Measurements from ENCODE around the gene SAMD14.

DNA sequence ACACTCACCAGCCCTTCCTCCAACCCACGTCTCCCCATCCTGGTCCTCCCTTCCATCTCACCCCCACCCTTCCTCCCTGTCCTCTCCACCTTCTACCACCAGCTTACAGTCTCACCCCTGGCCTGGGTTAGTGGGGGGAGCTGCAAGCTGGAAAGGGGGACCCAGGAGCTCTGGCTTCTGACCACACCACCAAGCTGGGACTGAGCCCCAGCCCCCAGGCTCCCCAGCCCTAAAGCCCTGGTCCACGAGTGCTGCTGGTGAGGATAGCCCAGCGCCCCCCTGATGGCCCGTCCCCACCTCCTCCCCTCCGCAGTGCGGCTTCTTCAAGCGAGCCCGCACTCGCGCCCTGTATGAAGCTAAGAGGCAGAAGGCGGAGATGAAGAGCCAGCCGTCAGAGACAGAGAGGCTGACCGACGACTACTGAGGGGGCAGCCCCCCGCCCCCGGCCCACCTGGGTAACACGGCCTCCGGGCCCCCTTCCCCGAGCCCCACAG lies 42.0 kb downstream of the SAMD14 start:
- TF ChIP-seq EZH2phosphoT487 (IDR thresholded peaks at IDR 0.05; ENCODE audit: borderline replicate concordance, low read depth, low read length) (no peak), CTCF (conservative IDR thresholded peaks at IDR 0.05; ENCODE audit: low read length) (no peak)

All from OCI-LY7 (cell line).